IMR-90 (cell line): ENCODE data around the gene CBFA2T3. TPM values are rescaled to one million over a fixed set of nuclear protein-coding genes. Genes with fewer than 3 reads are reported as not detected.

ENCODE experiments used
- ATAC-seq: fragments of 200-7000 bp; cut with Tn5 transposase; 2 replicates; pipeline ENCODE4 v1.9.1; 2020; ENCODE audit warnings: low read depth, mild to moderate bottlenecking, moderate library complexity
- BruUV-seq: library from RNA; stranded (reverse); fragments of 400-500 nt; replicated peaks from 2 replicates; lab custom pipeline; 2021; lab: Mats Ljungman, UMichigan
- CTCF ChIA-PET: fragments of 300-600 bp; formaldehyde crosslinking; extraction: SDS; loops from one replicate; lab custom pipeline; 2021; ENCODE audit warnings: antibody characterized with exemption; lab: Yijun Ruan, JAX
- POLR2A ChIA-PET: fragments of 300-600 bp; sonication (Branson Sonifier 250); formaldehyde crosslinking; loops from one replicate; lab custom pipeline; 2022; ENCODE audit warnings: antibody characterized with exemption; ENCODE audit not compliant: unreplicated experiment; lab: Charles Lee
- DNase-seq: peaks from one replicate; pipeline ENCODE4 v3.0.0; 2013
- H2AFZ ChIP-seq: replicated peaks from 2 replicates; pipeline ENCODE3; 2013; ENCODE audit warnings: low read length, mild to moderate bottlenecking; ENCODE audit not compliant: poor library complexity
- H2AK5ac ChIP-seq: 2 replicates; pipeline ENCODE4 v1.6.1; 2013; ENCODE audit warnings: low read depth, low read length, inconsistent platforms
- H2AK9ac ChIP-seq: replicated peaks from 2 replicates; pipeline ENCODE3; 2013; ENCODE audit warnings: mild to moderate bottlenecking, low read depth, low read length, moderate library complexity; ENCODE audit not compliant: poor library complexity
- H2BK120ac ChIP-seq: 2 replicates; pipeline ENCODE4 v1.6.1; 2013; ENCODE audit warnings: low read depth, low read length, inconsistent platforms
- H2BK15ac ChIP-seq: 3 replicates; pipeline ENCODE4 v1.6.1; 2013; ENCODE audit warnings: low read depth, low read length, inconsistent platforms
- H2BK20ac ChIP-seq: 2 replicates; pipeline ENCODE4 v1.6.1; 2013; ENCODE audit warnings: low read depth, mild to moderate bottlenecking, inconsistent platforms, low read length, moderate library complexity
- H2BK5ac ChIP-seq: 2 replicates; pipeline ENCODE4 v1.6.1; 2013; ENCODE audit warnings: mild to moderate bottlenecking, low read depth, low read length, inconsistent platforms; ENCODE audit not compliant: poor library complexity, severe bottlenecking
- H3K14ac ChIP-seq: replicated peaks from 2 replicates; pipeline ENCODE4 v1.6.1; 2013; ENCODE audit warnings: low read depth, low read length, inconsistent platforms
- H3K18ac ChIP-seq: 2 replicates; pipeline ENCODE4 v1.6.1; 2013; ENCODE audit warnings: low read depth, low read length, control low read depth
- H3K23ac ChIP-seq: 2 replicates; pipeline ENCODE4 v1.6.1; 2013; ENCODE audit warnings: low read depth, low read length, inconsistent platforms
- H3K27ac ChIP-seq: 2 replicates; pipeline ENCODE4 v1.5.1; 2013; ENCODE audit warnings: mild to moderate bottlenecking, control low read depth, low read length; ENCODE audit not compliant: insufficient read depth
- H3K27me3 ChIP-seq: 2 replicates; pipeline ENCODE4 v1.6.1; 2013; ENCODE audit warnings: low read length; ENCODE audit not compliant: control insufficient read depth, insufficient read depth
- H3K36me3 ChIP-seq: 2 replicates; pipeline ENCODE4 v1.6.1; 2013; ENCODE audit warnings: low read length, mixed read lengths; ENCODE audit not compliant: control insufficient read depth, insufficient read depth
- H3K4ac ChIP-seq: 2 replicates; pipeline ENCODE4 v1.6.1; 2013; ENCODE audit warnings: low read depth, low read length, inconsistent platforms
- H3K4me1 ChIP-seq: 2 replicates; pipeline ENCODE4 v1.6.1; 2013; ENCODE audit warnings: low read length, mixed read lengths; ENCODE audit not compliant: control insufficient read depth, insufficient read depth
- H3K4me2 ChIP-seq: 2 replicates; pipeline ENCODE4 v1.6.1; 2013; ENCODE audit warnings: low read depth, mild to moderate bottlenecking, control low read depth, low read length, moderate library complexity
- H3K4me3 ChIP-seq: 2 replicates; pipeline ENCODE4 v1.5.1; 2013; ENCODE audit warnings: low read depth, mild to moderate bottlenecking, control low read depth, low read length, moderate library complexity; ENCODE audit not compliant: insufficient read depth
- H3K56ac ChIP-seq: 2 replicates; pipeline ENCODE4 v1.6.1; 2013; ENCODE audit warnings: low read length, inconsistent platforms; ENCODE audit not compliant: insufficient read depth; ENCODE audit errors: extremely low read depth
- H3K79me1 ChIP-seq, 2 experiments: 2 replicates each; pipeline ENCODE4 v1.6.1; 2013; ENCODE audit warnings: low read length in 2 of 2, inconsistent platforms in 1 of 2, low read depth in 1 of 2
- H3K9ac ChIP-seq: 2 replicates; pipeline ENCODE4 v1.6.1; 2013; ENCODE audit warnings: low read depth, low read length, control low read depth
- H3K9me1 ChIP-seq: 2 replicates; pipeline ENCODE4 v1.6.1; 2013; ENCODE audit warnings: low read length, inconsistent platforms; ENCODE audit not compliant: insufficient read depth
- H3K9me3 ChIP-seq: 2 replicates; pipeline ENCODE4 v1.6.1; 2013; ENCODE audit warnings: low read length; ENCODE audit not compliant: control insufficient read depth, insufficient read depth
- H4K20me1 ChIP-seq: 2 replicates; pipeline ENCODE4 v1.6.1; 2013; ENCODE audit warnings: low read length, inconsistent platforms; ENCODE audit not compliant: insufficient read depth
- H4K5ac ChIP-seq: 2 replicates; pipeline ENCODE4 v1.6.1; 2013; ENCODE audit warnings: mild to moderate bottlenecking, low read depth, low read length, control low read depth
- H4K8ac ChIP-seq, 2 experiments: 2 replicates each; pipeline ENCODE4 v1.6.1; 2013; ENCODE audit warnings: low read depth in 2 of 2, low read length in 2 of 2, control low read depth in 1 of 2, inconsistent platforms in 1 of 2
- H4K91ac ChIP-seq: 2 replicates; pipeline ENCODE4 v1.6.1; 2013; ENCODE audit warnings: low read depth, low read length, inconsistent platforms; ENCODE audit not compliant: insufficient read depth
- CHD1 ChIP-seq: IDR thresholded peaks from 2 replicates; pipeline ENCODE4 v1.6.1; 2012; ENCODE audit warnings: low read depth, low read length, improper control_type of control experiment
- CTCF ChIP-seq: conservative IDR thresholded peaks from 2 replicates; pipeline ENCODE4 v1.5.1; 2012; ENCODE audit warnings: mild to moderate bottlenecking, low read depth, low read length, improper control_type of control experiment
- MAFK ChIP-seq: IDR thresholded peaks from 2 replicates; pipeline ENCODE4 v1.6.1; 2012; ENCODE audit warnings: low read depth, low read length, improper control_type of control experiment
- SMC3 ChIP-seq: fragments of 150-350 bp; IDR thresholded peaks from 2 replicates; pipeline ENCODE4 v1.6.1; 2016; ENCODE audit warnings: low read depth, mild to moderate bottlenecking, antibody characterized with exemption, low read length, moderate library complexity
- WGBS, 2 experiments: methylation state at CpG; one replicate each; pipeline versions ENCODE4 v1.1.5 to v1.1.7; 2013; ENCODE audit warnings: missing lambda C conversion rate in 2 of 2; ENCODE audit not compliant: insufficient read length in 1 of 2; ENCODE audit errors: extremely low coverage in 2 of 2; 5-methylcytosine and 5-hydroxymethylcytosine counted together
- dilution Hi-C: fragments of 300-500 bp; cut with HindIII; formaldehyde crosslinking; loops from one replicate; pipeline ENCODE4 v1.14.3; 2018; ENCODE audit warnings: low sequenced_read_pairs; ENCODE audit not compliant: unreplicated experiment
- in situ Hi-C: fragments of 300-500 bp; cut with MboI; formaldehyde crosslinking; loops from 3 replicates; pipeline ENCODE4 v1.14.3; 2019; ENCODE audit warnings: low sequenced_read_pairs, inconsistent platforms, mixed read lengths
- intact Hi-C: fragments of 100-400 bp; cut with micrococcal nuclease; formaldehyde crosslinking; loops from 2 replicates; pipeline ENCODE4 v1.10.0; 2022
- polyA plus RNA-seq, 3 experiments: library from polyadenylated mRNA; depleted of rRNA; stranded (reverse); fragments of >200 nt; gene quantifications; 2 replicates each; pipeline ENCODE4 v1.2.3, GENCODE V29; 2012; ENCODE audit warnings: low replicate concordance in 1 of 3
- total RNA-seq: library from RNA; depleted of rRNA; stranded (reverse); fragments of >200 nt; gene quantifications from 2 replicates; pipeline ENCODE4 v1.2.3, GENCODE V29; 2012

CBFA2T3 gene
- total and polyA plus RNA-seq, 2 of the 4 experiments (the other 2 are of a cell fraction), result not detected

GRCh38 chr16:88906535-88907105, 70.4 kb downstream of the CBFA2T3 start:
- ChIA-PET CTCF (no interaction called here), POLR2A (no interaction called here)
- Histone ChIP-seq H4K91ac (no peak overlapping the region), H3K27ac (no peak overlapping the region), H4K20me1 (no peaks in the 10 kb centered on the region; the same call in 1 of the 2 replicates), H3K27me3 (peaks cover 13% of the 10 kb centered on the region; the same call in 1 of the 2 replicates), H2AFZ (no peak overlapping the region), H3K56ac (no peak overlapping the region), H2BK20ac (no peak overlapping the region), H3K36me3 (no peaks in the 10 kb centered on the region), H2BK5ac (no peak overlapping the region), H3K23ac (no peak overlapping the region), H2BK120ac (no peak overlapping the region), H3K9me1 (no peaks in the 10 kb centered on the region), H2AK5ac (no peak overlapping the region), H3K9me3 (no peaks in the 10 kb centered on the region), H4K8ac (no peak overlapping the region), H4K5ac (no peak overlapping the region), H3K4me3 (no peak overlapping the region), H3K4me1 (no peaks in the 10 kb centered on the region; the same call in 1 of the 2 replicates), H3K14ac (no peak overlapping the region), H3K4ac (no peak overlapping the region), H3K9ac (no peak overlapping the region), H3K4me2 (no peak overlapping the region), H3K79me1 (no peaks in the 10 kb centered on the region), H3K18ac (no peak overlapping the region), H2BK15ac (no peak overlapping the region), H2AK9ac (no peak overlapping the region)
- dilution Hi-C loops, result no loop called here
- DNase-seq, result no peak
- no peak for TF ChIP-seq MAFK
- no peak for TF ChIP-seq CHD1
- no peak for TF ChIP-seq SMC3
- no peak for TF ChIP-seq CTCF
- intact Hi-C loops, result no loop called here
- no peak for ATAC-seq
- 84% methylated on average over 15 of the region's 22 CpGs; no CpG with 5 or more reads in 1 of the 2 experiments for WGBS, 2 experiments
- BruUV-seq, result no TSS peak
- in situ Hi-C loops, result no loop called here
